ENCODE data around the gene CXXC4.
A peak's percentile ranks its signal among the peaks of the same experiment; 100 is the strongest.

CXXC4 gene

GRCh38 chr4:104494822-104495559, at the start of gene CXXC4:
TSS of gene CXXC4 (minus strand) at chr4:104494894. CDS start at chr4:104491802, 3,092 bp downstream.
- no peak for DNase-seq (ENCODE audit: low read depth in 2 of 2, low spot score in 1 of 2)

GRCh38 chr4:104533156-104533555, 38.5 kb upstream of the CXXC4 start:
- no peak for DNase-seq (ENCODE audit: low read depth in 2 of 2, low spot score in 1 of 2)

- DNase-seq (ENCODE audit: low read depth in 2 of 2, low spot score in 1 of 2), result no peak
These were observed 38.0 kb upstream of the CXXC4 start for GRCh38 chr4:104532677-104533076.

GRCh38 chr4:104531390-104531789, 36.7 kb upstream of the CXXC4 start:
- no peak for DNase-seq (ENCODE audit: low read depth in 2 of 2, low spot score in 1 of 2)

GRCh38 chr4:104530426-104530825, 35.7 kb upstream of the CXXC4 start:
- no peak for DNase-seq (ENCODE audit: low read depth in 2 of 2, low spot score in 1 of 2)

- DNase-seq (ENCODE audit: low read depth in 2 of 2, low spot score in 1 of 2), result no peak
These were observed 29.9 kb upstream of the CXXC4 start for GRCh38 chr4:104524591-104524990.

- DNase-seq (ENCODE audit: low read depth in 2 of 2, low spot score in 1 of 2), result no peak
These were observed 29.3 kb upstream of the CXXC4 start for GRCh38 chr4:104524026-104524425.

GRCh38 chr4:104519588-104519987, 24.9 kb upstream of the CXXC4 start:
- no peak for DNase-seq (ENCODE audit: low read depth in 2 of 2, low spot score in 1 of 2)

GRCh38 chr4:104516884-104517283, 22.2 kb upstream of the CXXC4 start:
- no peak for DNase-seq (ENCODE audit: low read depth in 2 of 2, low spot score in 1 of 2)

- DNase-seq (ENCODE audit: low read depth in 2 of 2, low spot score in 1 of 2), result no peak
These were observed 13.5 kb upstream of the CXXC4 start for GRCh38 chr4:104508224-104508623.

- DNase-seq (ENCODE audit: low read depth in 2 of 2, low spot score in 1 of 2), result no peak
These were observed 12.4 kb upstream of the CXXC4 start for GRCh38 chr4:104507112-104507511.

- no peak for DNase-seq (ENCODE audit: low read depth in 2 of 2, low spot score in 1 of 2)
These were observed 9.8 kb upstream of the CXXC4 start for GRCh38 chr4:104504536-104504935.

GRCh38 chr4:104502471-104502870, 7.8 kb upstream of the CXXC4 start:
- DNase-seq (ENCODE audit: low read depth in 2 of 2, low spot score in 1 of 2), result no peak

- DNase-seq (ENCODE audit: low read depth in 2 of 2, low spot score in 1 of 2), result no peak
These were observed 6.6 kb upstream of the CXXC4 start for GRCh38 chr4:104501290-104501689.

GRCh38 chr4:104500442-104500841, 5.7 kb upstream of the CXXC4 start:
- DNase-seq (ENCODE audit: low read depth in 2 of 2, low spot score in 1 of 2), result no peak

- DNase-seq (ENCODE audit: low read depth in 2 of 2, low spot score in 1 of 2), result no peak
These were observed 509 bp downstream of the CXXC4 start for GRCh38 chr4:104494185-104494584.

- DNase-seq (ENCODE audit: low read depth in 2 of 2, low spot score in 1 of 2), result no peak
These were observed 1.4 kb downstream of the CXXC4 start for GRCh38 chr4:104493081-104493831.

GRCh38 chr4:104492183-104492771, 2.4 kb downstream of the CXXC4 start:
- no peak for DNase-seq (ENCODE audit: low read depth in 2 of 2, low spot score in 1 of 2)

GRCh38 chr4:104491481-104492182, 3.1 kb downstream of the CXXC4 start:
- DNase-seq (ENCODE audit: low read depth in 2 of 2, low spot score in 1 of 2), result no peak

GRCh38 chr4:104490770-104491480, 3.8 kb downstream of the CXXC4 start:
- peak; percentile 18 to 22 for DNase-seq (ENCODE audit: low read depth in 2 of 2, low spot score in 1 of 2)
